Kidney tubule cell (primary cell): ENCODE measurements around the gene PTPRO.

Source experiments
- DNase-seq: peaks from one replicate; pipeline ENCODE4 v3.0.0-alpha.2; 2018; ENCODE audit warnings: low spot score

Gene PTPRO

GRCh38 chr12:15558915-15559528, 236.7 kb downstream of the PTPRO start:
- peak; percentile 82 for DNase-seq

DNA sequence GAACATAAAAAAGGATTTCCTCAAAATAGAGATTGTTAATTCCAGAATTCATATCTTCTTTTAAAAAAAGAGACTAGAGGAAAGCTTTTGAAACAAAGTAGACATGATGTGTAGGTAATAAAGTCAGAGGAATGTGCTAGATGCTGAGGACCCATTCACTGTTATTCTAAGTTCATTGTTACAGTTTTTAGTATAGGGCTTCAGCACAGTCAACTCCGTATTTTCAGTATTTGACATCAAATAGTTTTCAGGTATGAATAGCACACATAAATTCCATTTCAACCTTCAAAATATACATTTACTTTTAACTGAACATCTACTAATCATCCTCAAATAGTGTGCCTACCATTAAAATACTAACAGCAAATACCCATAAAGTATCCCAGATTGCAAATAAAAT, 239.1 kb downstream of the PTPRO start:
- no peak for DNase-seq

- DNase-seq = no peak
These were observed 240.0 kb downstream of the PTPRO start for GRCh38 chr12:15562263-15562662.

DNA sequence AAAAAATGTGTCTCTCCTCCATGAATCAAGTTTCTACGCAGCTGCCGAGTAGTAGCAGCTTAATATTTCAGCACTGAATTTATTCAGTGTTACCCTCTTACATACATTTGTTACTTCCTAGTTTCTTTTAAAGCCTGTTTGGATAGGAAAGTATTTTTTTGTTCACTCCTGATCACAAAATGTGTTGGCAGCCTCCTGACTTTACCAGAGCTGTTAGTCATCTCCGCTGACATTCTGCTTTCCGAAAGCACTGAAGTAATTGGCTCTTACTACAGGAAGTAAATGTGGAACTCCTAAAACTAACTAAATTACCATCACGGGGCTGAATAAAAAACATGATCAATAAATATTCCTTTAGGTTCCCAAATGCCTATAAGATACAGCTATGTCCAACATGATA, 241.4 kb downstream of the PTPRO start:
- DNase-seq = peak; percentile 38

DNA sequence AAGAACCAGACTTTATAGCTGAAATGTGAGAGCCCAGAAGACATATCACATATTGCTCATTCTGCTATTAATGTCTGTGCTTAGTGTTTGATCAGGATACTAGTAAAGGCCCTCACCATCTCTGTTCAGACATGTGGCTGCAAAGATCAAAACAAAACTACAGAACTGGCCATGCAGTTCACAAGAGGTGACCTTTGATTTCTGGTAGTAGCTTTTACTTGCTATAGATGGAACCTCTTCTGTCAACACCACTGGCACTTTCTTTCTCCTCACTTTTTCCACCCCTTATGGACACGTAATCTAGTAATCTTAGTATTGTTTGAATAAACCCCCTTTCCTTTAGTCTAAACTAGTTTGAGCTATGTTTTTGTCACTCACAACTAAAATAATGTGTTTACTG, 252.0 kb downstream of the PTPRO start:
- no peak for DNase-seq

DNA sequence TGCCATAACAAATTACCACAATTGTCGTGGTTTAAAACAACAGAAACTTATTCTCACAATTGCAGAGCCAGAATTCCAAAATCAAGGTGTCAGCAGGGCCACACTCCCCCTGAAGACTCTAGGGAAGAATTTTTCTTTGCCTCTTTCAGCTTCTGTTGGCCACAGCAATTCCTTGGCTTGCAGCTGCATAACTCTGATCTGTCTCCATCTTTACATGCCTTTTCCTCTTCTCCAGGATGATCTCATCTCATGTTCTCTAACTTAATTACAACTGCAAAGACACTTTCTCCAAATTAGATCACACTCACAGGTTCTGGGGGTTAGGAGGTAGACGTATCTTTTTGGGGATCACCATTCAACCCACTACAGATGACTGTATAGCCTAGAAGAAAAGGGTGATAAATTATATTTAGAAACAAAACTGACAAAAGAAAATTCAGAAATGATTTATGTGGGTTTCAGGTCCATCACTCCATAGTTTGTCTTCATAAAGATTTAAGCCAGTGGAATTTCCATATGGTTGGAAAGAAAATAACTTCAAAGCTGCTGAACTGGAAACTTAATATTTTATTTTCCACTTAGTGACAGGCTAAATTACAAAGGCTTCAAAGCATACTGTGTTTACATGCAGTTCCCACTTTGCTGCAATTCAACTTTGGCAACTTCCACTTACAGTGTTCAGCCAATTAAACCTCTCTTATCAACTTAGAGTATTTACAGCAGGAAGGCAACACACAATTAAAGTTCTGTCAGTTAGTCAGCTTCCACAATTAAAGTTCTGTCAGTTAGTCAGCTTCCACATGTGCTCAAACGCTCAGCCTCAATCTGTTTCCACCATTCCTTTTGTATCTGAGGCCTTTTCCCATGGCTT, 253.6 kb downstream of the PTPRO start:
- no peak for DNase-seq

GRCh38 chr12:15580431-15580830, 258.1 kb downstream of the PTPRO start:
- no peak for DNase-seq

GRCh38 chr12:15581006-15581405, 258.7 kb downstream of the PTPRO start:
- DNase-seq = no peak

GRCh38 chr12:15583804-15584203, 261.5 kb downstream of the PTPRO start:
- DNase-seq = no peak

GRCh38 chr12:15584366-15585041, 262.2 kb downstream of the PTPRO start:
- peak; percentile 66 for DNase-seq

GRCh38 chr12:15589328-15590032, 267.2 kb downstream of the PTPRO start:
- no peak for DNase-seq

- DNase-seq = peak; percentile 78
These were observed 268.0 kb downstream of the PTPRO start for GRCh38 chr12:15590180-15590826.

- DNase-seq = no peak
These were observed 269.5 kb downstream of the PTPRO start for GRCh38 chr12:15591811-15592210.

DNA sequence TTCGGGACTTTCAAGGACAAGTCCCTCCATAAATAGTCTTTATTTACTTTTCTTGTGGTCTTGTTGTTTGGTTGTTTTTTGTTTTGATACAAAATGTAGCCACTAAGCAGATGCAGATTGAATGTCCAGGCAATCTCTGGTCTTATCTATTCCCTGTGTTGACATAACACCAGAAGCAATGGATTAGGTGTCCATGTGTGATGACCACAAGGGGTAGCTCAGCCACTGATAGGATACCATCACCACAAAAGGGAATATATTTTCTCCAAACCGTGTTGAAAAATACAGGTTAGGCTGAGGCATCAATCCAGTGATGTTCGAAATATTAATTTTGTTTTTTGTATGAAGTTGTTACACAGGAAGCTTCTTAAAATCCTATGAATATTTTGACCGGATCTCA, 270.6 kb downstream of the PTPRO start:
- no peak for DNase-seq

DNA sequence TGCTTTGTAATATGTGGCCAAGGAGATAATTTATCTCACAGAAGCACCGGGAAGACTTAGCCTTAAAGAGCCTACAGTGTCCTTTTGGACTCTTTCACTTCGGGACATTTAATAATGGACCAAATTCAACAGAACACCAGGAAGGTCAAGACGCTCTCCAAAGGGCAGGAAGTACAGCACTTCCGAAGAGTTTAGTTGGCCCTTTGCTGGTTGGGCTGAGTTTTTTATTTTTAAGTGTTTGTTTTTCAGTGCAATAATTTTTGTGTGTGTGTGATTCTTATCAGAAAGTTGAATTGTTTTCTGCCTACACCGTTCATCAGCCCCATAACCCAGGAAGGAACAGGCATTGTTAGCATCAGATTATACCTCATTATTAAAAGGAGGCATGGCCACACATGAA, 273.9 kb downstream of the PTPRO start:
- DNase-seq = no peak

DNA sequence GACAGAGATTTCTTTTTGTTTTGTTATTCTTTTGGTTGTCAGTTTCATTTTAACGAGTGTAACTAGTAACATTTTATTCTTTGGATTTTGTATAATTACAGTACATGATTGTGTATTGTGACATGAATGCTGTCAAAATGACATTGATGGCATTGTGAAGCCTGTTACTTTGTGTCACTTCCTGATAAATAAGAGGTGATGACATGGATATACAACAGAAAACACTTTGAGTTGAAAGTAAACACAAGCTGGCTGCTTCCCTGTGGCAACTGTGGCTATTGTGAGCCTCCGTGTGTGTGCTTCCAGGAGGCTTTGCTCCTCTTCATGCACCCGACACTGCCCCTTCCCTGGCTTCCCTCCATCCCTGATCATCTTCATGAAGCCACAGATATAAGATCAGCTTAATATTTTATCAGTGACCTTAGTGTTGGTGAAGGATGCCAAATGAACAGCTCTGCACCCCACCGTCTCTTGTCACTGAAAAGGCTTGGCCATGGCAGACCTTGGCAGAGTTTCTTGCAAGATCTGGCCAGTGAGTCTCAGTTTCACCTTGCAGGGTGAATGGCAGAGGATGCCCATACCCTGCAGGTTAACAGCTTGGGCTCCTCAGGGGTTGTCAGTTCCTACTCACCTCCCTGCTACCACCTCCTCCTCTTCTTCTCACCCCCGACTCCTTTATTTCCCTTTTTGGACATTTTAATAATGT, 275.0 kb downstream of the PTPRO start:
- no peak for DNase-seq

GRCh38 chr12:15599266-15600037, 277.1 kb downstream of the PTPRO start:
- DNase-seq = peak; percentile 65

DNA sequence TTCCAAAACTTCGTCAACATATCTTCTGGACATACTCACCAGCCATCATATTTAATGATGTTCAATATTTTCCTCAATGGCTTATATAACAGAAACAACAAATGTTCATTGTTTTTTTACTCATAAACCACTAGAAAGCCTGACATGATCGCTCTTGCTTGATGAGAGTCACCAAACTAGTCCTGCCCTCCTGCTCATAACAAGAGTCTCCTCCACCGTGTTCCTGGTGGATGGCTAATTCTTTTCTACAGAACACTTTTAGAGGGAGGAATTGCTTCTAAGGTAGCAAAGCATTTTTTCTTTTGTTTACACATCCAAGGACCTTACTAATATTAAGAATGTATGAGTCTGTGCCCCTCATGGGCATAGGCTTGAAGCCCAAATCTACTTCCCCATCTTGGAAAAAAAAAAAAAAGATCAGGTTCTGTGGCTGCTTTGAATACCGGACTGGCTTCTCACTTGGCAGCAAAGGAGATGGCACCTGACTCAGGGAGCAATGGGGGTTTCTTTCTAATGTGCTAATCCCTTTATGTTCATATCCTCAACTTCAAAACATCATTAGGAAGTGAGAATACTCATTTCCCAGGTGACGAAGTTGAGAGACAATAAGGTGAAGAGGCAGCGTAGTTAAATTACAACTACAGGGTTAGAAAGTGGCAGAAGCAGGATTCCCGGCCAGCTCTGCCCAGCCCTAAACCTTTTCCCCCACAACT, 278.1 kb downstream of the PTPRO start:
- DNase-seq = peak; percentile 56

- DNase-seq = peak; percentile 84
These were observed 279.0 kb downstream of the PTPRO start for GRCh38 chr12:15601210-15601800.
